ENCODE data around the gene LRSAM1.

The LRSAM1 gene

DNA sequence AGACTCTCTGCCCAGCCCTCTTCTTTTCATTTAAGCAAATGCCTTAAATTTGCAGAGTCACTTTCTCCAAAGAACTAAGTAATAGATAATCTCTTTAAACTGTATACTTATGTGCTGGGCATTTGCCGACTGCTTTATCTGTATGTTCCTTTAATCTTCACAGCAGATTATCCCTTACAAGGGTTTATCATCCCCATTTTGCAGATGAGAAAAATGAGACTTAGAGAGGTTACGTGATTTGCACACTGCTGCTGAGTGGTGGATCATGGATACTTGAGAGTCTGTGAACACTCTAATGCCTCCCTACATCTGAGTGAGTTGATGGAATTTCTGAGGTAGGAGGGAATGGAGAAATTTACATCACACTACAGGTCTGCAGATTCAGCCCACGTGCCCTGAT lies 23.0 kb upstream of the LRSAM1 start:
- DNase-seq = no peak

DNA sequence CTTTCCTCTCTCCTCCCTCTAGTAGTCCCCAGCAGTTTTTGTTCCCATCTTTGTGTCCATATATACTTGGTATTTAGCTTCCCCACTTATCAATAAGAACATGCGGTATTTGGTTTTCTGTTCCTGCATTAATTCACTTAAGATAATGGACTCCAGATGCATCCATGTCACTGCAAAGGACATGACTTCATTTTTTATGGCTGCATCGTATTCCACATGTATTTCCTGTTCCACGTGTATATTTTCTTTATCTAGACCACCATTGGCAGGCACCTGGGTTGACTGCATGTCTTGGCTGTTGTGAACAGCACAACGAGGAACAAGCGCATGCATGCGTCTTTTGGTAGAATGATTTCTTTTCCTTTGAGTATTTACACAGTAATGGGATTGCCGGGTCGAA lies 20.9 kb upstream of the LRSAM1 start:
- DNase-seq = no peak

DNA sequence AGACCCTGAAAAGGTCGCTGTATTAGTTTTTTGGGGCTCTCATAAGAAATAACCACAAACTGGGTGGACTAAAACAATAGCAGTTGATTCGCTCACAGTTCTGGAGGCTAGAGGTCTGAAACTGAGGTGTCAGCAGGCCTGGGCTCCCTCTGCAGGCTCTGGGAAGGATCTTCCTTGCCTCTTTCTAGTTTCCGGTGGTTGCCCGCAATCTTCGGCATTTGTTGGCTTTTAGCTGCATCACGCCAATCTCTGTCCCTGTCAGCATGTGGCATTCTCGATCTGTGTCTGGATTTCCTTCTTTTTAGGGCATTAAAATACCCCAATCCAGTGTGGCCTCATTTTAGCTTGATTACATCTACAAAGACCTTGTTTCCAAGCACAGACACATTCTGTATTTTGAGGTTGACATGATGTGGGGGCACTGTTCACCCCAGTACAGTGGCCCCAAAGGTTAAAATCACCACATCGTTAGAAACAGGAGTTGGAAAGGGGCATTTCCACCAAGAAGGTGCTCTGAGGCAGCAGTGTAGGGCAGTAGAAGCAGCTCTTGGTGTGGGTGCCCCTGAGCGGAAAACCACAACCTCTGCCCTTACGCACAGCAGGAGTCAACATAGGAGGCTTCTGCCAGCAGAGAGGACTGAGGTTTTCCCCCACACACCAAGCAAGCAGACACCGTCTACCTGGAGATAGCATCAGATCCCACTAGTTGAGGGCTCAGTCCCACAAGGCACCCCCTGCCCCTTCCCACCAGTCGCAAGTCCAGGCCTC lies 13.6 kb upstream of the LRSAM1 start:
- DNase-seq = no peak

DNA sequence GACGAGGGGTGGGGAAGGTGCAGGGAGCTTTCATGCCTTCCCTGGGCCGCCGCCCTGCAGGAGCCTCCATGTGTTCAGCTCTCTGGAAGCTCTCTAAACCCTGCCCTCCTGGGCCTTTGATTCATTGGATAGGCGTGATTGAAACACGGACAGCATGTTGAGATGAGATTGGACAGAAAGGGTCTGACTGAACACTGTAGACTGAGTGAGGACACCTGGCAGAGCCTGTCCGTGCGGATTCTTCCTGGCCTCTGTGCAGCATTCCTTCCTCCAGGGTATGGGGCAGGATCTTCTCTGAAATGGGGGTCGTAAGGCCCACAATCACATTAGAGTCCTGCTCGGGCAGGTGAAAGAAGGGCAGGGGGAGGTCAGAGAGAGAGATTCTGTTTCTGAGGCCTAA lies 12.9 kb upstream of the LRSAM1 start:
- no peak for DNase-seq

DNA sequence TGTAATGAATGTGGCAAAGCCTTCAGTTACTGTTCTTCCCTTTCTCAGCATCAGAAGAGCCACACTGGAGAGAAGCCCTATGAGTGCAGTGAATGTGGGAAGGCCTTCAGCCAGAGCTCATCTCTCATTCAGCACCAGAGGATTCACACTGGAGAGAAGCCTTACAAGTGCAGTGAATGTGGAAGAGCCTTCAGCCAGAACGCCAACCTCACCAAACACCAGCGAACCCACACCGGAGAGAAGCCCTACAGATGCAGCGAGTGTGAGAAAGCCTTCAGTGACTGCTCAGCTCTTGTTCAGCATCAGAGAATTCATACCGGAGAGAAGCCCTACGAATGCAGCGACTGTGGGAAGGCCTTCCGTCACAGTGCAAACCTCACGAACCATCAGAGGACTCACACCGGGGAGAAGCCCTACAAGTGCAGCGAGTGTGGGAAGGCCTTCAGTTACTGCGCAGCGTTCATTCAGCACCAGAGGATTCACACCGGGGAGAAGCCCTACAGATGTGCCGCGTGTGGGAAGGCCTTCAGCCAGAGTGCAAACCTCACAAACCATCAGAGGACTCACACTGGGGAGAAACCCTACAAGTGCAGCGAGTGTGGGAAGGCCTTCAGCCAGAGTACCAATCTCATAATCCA lies 6.9 kb upstream of the LRSAM1 start:
- no peak for DNase-seq

DNA sequence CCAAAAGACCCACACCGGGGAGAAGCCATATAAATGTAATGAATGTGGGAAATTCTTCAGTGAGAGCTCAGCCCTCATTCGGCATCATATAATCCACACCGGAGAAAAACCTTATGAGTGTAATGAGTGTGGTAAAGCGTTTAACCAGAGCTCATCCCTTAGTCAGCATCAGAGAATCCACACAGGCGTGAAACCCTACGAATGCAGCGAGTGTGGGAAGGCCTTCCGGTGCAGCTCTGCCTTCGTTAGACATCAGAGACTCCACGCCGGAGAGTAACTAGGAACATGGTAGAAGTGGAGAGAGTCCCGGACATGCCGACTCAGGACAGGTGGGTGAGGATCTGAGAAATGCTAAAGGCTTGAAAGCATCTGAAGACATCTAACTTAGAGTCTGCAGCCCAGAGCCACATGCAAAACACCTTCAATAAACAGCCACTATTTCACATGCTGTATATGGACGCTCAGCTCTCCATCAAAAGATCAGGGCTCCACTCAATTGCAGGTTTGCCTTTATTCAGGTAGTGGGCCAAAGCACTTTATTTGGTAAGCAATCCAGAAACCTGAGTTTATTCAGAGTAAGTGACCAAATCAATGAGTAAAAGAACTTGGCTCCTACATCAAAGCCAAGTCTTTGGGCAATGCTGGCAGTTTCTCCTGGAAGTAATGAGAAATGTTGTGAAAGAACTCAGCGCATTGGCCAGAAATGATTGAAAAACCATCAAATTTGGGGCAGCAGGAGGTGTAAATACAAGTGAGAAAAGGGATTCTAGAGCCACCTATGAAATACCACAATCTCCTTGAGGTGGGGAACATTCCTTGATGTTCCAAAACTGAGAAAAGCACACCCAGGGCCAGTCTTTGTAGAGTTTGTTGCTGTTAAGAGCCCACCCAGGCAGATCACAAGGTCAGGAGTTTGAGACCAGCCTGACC lies 6.1 kb upstream of the LRSAM1 start:
- no peak for DNase-seq

DNA sequence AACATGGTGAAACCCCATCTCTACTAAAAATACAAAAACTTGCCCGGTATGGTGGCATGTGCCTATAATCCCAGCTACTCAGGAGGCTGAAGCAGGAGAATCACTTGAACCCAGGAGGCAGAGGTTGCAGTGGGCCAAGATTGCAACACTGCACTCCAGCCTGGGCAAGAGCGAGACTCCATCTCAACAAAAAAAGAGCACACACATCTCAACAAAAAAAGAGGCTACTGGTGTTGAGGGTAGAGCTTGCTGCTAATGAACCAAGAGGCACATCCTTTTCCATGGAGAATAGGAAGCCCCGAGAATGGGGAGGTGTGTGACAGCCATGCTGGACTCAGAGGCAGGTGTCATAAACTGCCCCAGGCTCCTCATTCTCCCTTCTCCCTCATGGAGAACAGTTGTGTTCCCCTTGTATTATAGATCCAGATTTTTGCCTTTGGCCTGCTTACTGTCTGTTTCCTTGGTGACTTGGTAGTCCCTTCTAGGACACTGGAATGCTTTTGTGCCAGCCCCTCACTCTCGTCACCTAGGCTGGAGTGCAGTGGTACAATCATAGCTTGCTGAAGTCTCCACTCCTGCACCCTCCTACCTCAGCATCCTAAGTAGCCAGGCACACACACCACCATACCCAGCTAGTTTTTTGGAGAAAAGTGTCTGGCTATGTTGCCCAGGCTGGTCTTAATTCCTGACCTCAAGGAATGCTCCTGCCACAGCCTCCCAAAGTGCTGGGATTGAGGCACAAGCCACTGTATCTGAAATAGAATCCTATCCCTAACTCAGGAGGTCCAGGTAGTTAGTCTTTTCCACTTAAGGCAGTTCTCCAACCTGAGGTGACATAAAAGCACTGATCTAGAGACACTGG lies 5.2 kb upstream of the LRSAM1 start:
- DNase-seq = no peak

DNA sequence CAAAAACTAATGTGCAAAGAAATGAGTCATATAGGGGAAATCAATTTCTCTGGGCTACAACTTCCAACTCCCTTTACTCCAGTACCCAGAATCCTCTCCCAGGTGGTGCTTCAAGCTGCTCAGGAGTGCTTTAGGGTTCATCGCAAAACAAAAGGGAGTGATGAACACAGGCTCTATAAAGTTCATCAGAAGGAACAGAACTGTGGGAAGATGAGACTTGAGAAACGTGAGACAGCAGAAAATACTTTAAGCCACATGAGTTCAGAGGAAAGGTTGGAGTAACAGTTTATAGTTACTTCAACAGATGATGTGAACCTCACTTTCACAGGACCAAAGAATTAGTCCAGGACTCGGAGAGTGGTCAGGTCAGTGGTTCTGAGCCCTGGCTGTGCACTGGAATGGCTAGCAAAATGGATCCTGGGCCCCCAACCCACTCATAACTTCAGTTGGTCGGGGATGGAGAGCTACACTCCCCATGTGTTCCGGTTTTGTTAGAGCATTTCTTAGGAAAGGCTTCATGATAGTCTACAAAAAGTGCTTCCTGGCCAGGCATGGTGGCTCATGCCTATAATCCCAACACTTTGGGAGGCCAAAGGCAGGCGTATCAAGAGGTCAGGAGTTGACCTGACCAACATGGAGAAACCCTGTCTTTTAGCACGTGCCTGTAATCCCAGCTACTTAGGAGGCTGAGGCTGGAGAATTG lies 4.4 kb upstream of the LRSAM1 start:
- no peak for DNase-seq

DNA sequence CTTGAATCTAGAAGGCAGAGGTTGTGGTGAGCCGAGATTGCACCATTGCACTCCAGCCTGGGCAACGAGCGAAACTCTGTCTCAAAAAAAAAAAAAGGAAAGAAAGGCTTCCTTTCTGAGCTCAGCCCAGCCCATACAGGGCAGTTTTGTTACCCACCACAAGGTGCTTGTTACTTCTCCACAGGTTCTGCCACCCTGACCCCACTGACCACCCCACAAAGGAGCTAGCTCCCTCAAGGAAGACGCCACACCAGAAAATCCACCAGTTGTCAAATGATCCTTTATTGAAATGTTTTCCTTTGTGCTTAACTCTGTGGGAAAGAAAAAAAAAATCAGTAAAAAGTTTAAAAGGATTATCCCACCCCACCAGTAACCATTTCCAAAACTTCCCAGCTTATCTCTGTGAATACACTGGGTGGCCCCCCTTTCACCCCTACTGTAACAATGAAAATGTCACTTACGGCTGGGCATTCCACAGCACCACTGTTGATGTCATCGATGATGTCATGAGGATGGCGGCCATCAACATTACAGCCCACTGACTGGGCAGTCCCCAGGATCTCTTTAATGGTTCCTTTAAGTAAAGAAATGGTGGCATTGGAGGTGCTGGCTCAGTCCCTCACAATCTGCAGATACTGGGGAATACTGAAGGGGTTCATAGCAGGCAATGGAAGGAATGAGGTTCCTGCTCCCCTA lies 3.7 kb upstream of the LRSAM1 start:
- no peak for DNase-seq

DNA sequence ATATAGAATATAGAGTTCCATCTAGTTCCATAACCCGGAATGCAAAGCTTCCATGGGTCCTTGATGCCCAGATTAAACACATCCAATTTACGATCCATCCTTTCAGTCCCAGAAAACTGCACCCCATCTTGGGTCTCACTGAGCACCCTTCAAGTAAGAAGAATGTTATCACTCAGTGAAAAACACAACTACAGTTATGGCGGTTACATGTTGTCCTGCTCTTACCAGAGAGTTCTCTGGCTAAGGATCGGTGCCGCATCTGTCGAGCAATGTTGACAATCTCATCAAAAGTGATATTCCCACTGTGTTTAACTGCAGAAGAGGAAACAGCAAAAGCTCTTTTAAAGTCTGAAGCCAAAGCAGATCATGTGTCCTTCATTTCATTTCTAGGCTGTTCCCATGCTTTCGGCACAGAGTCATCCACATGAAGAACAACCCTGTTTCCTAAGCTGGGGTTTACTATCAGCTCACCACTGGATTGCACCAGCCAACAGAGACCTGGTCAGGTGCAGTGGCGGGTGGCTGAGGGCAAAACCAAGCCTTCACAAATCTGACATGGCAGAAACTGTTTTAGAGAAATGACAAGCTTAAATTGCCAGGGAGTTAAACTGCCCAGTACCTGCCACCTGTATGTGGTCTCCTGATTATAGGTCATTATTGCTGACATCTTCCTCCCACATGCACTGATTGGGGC lies 3.1 kb upstream of the LRSAM1 start:
- no peak for DNase-seq

DNA sequence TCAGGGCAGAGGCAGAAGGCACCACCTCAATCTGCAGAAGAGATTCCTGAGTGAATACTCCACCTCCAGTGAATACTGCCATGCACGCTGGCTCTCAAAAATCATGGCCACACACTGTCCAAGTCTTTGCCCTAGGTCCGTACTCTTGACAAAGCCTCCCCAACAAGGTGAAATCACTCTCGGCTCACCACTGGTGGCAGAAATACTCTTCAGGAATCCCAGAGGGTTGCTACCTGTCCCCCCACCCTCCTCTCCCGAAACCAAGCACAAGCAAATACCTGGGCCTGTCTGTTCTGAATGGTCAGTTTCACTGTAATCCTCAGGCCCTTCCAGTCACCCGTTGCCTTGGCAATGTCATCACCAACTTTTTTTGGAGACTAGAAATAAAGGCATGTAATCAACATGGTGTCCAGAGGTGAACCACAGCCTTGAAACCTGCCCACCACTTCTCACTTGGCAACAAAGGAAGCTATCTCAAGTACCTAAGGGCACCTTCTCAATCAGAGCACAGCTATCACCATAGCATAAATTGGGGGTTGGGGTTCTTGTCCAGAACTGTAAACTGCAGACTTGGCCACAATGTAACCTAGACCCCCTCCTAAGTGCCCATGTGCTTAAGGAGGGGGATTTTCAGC lies 1.9 kb upstream of the LRSAM1 start:
- no peak for DNase-seq

DNA sequence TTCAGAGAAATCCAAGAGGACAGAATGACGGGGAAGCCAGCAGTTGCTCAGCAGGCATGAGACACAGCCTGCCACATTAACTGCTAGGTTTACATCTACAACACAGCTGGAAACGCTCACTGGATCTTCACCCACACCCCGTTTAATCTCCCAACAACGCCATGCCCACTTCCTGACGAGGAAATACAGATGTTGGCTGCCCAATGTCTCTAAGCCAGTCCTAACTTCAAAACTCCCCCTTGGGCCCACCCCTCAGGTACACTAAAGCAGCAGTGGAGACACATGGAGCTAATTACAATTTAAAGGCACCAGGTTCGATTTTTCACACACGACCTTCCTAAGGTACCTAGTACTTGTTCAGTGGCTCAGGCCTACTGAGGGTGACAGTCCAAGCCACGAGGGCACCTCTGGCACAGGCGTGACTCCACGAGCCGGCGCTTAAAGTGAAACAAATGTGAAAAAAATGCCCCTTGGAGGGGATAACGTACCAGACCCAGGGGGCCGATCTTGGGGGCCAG lies 1.0 kb upstream of the LRSAM1 start:
- DNase-seq = no peak

DNA sequence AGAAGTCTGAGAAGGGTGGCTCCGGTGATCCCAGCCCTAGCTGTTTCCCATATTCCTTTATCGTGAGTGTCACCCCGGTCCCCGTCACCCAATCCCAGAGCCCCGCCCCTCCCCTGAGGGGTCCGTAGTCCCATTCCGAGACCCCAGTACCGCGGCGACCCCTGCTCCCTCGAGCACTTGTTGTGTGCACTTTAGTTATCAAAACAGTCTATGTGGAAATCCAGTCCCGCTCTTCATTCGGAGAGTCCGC lies 223 bp downstream of the LRSAM1 start:
- no peak for DNase-seq

DNA sequence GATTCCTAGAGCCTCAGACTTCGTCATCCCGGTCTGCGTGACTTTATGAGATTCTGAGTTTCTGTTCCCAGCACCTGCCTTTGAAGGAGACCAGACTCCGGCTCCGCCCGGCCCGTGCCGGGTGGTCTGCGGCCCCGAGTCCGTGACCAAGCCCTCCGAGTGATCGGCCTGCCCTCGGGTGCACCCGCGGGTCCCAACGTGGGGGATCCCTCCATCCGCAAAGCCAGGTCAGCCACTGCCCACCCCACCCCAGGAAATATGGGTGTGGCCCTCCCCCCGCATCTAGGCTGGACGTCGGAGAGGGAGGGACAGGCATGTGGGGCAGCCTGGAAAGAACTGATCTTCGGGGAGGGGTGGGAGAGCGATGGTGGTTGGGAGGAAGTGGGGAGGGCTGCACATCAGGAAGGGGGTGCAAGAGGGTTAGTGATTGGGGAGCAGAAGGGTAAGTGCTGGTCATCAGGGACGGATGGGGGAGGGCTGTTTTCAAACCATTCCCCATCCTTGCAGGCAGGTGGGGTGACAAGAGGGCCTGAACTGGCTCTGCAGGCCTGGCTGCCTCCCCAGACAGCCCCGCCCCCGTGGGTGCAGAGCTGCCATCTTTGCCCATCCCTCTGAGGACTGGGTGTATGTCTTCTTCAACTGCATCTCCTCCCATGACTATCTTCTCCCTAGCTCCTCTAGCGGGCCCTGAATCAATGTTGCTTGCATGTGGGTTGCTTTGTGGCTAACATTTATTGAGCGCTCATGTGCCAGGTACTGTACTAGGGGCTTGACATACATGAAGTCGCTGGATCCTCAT lies 747 bp downstream of the LRSAM1 start:
- no peak for DNase-seq

DNA sequence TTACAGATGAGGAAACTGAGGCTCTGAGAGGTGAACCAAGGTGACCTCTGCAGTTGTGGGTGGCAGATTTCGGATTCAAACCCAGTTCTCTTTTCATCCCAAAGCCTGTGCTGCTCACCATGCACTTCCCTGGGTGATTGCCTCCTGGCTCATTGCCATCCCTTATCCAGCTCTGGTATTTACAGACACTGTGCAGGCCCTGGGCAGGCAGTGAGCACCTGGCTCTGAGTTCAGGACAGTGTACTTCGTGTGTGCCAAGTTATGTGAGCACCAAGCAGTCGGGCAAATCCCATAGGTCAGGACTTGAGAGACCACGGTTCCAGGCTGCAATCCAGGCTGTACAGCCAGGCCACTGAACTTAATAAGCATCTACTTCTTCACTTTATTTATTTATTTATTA lies 1.4 kb downstream of the LRSAM1 start:
- DNase-seq = peak; percentile 47

DNA sequence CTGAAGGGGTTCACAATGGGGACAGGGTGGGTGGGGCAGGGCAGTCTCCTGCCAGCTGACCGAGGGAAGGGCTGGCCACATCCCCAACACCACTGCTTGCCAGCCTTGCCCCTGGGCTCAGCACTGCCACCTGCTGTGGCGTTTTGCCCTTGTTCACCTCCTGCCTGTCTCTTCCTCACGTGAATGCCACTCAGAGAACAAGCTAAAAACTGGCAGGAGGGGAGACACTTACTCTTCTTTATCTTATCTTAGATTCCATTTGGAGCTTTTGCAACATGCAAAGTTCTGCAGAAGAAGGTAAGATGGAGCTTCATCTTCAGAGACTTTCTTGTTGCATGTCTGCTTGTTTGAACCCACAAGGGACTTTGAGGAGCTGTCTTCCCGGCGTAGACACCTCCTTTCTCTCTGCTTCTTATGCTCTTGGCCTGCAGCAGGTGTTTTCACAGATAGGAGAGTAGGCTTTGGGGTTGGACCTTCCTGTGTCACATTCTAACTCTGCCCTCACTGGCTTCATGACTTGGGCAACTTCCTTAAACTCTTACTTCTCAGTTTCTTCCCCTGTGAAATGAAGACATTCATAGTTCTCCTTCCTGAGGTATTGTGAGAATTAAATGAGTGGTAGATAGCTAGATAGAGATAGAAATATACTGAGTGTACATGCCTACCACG lies 4.1 kb downstream of the LRSAM1 start:
- DNase-seq = no peak

DNA sequence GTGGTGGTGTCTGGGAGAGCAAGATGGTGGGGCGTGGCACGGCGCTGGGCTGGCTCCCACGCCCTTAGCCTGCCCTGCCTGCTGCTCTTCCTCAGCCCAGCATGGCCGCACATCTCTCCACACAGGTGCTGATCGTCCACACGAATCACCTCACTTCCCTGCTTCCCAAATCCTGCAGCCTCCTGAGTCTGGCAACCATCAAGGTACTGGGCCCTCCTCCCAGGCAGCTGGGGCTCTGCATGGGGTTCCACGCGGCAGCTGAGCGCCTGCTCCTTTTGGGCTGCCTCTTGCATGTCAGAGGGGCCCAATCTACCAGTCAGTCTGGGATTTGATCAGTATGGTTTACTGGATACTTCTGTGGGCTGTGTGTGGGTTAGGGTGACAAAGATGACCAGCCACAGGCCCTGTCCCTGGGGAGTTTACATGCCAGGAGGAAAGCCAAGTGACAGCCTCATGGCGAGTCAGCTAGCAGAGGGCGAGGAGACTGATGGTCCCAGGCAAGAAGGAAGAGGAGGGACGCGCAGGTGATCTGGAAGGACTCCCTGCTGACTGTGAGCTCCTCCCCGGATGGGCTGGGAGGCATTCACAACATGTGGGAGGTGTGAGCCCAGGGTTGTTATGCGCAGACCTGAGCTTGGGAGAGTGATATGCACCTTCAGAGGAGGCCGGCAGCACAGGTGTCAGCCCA lies 6.0 kb downstream of the LRSAM1 start:
- DNase-seq = no peak

DNA sequence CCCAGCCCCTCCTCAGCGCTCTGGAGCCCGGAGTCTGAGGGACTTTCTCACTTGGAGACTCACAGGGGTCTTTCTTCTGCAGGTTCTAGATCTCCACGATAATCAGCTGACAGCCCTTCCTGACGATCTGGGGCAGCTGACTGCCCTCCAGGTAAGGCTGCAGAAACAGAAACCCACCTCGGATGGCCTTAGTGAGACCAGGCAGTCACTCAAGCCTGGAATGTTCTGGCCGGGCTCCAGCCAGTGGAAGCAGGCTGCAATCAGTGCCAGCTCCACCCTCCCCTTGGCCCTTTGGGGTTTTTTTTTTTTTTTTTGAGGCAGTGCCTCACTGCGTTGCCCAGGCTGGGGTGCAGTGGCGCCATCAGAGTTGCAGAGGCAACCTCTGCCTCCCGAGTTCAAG lies 7.6 kb downstream of the LRSAM1 start:
- DNase-seq = no peak

Data from NCI-H2029 (cell line).